ENCODE results near the gene MAPKAPK2. TPM values are rescaled to one million over a fixed set of nuclear protein-coding genes. Genes with fewer than 3 reads are reported as not detected.

Gene MAPKAPK2
- polyA plus RNA-seq, 1 of the 3 experiments (the other 2 are of a cell fraction), result 46.8 TPM

DNA sequence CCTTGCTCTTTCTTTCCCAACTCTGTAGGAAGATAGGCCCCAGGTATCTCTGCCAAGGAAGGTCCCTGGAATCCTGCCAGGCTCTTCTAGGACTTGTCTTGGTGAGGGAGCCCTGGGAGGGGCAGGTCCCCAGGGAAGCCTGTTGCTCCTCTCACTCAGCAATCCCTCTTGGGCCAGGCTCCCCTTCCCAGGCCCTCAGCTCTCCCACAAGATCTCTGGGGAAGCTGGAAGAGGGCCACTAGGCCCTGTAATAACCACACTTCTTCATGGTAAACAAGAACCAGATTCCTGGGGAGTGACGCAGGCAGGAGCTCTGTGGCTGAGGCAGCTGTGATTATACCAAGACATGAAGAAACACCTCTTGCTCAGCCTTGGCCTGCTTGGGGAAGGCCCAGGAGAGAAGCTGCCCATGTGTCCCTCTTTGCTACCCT lies 9.9 kb upstream of the MAPKAPK2 start (continued):
- TF ChIP-seq, protein P1, sequence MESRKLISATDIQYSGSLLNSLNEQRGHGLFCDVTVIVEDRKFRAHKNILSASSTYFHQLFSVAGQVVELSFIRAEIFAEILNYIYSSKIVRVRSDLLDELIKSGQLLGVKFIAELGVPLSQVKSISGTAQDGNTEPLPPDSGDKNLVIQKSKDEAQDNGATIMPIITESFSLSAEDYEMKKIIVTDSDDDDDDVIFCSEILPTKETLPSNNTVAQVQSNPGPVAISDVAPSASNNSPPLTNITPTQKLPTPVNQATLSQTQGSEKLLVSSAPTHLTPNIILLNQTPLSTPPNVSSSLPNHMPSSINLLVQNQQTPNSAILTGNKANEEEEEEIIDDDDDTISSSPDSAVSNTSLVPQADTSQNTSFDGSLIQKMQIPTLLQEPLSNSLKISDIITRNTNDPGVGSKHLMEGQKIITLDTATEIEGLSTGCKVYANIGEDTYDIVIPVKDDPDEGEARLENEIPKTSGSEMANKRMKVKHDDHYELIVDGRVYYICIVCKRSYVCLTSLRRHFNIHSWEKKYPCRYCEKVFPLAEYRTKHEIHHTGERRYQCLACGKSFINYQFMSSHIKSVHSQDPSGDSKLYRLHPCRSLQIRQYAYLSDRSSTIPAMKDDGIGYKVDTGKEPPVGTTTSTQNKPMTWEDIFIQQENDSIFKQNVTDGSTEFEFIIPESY (IDR thresholded peaks at IDR 0.05; ENCODE audit: borderline replicate concordance, low read depth), result no peak
- TF ChIP-seq RXRA (IDR thresholded peaks at IDR 0.05; ENCODE audit: borderline replicate concordance, low read depth), result no peak
- no peak for TF ChIP-seq MXI1 (IDR thresholded peaks at IDR 0.05; ENCODE audit: low read depth, low read length)
- 0 out of 2 replicates have a peak, but pooled peaks have one; percentile 31 for TF ChIP-seq TEAD4 (IDR thresholded peaks at IDR 0.05; ENCODE audit: borderline replicate concordance, insufficient read depth)
- TF ChIP-seq, protein P2, sequence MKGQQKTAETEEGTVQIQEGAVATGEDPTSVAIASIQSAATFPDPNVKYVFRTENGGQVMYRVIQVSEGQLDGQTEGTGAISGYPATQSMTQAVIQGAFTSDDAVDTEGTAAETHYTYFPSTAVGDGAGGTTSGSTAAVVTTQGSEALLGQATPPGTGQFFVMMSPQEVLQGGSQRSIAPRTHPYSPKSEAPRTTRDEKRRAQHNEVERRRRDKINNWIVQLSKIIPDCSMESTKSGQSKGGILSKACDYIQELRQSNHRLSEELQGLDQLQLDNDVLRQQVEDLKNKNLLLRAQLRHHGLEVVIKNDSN (IDR thresholded peaks at IDR 0.05; ENCODE audit: borderline replicate concordance, low read depth), result no peak
- no peak for TF ChIP-seq RFX5 (IDR thresholded peaks at IDR 0.05; ENCODE audit: low read length)
- TF ChIP-seq TCF12 (IDR thresholded peaks at IDR 0.05), result peak; percentile 43; the same call in 1 of the 2 replicates
- peak; percentile 50 for TF ChIP-seq NFIC (IDR thresholded peaks at IDR 0.05; ENCODE audit: borderline replicate concordance)

DNA sequence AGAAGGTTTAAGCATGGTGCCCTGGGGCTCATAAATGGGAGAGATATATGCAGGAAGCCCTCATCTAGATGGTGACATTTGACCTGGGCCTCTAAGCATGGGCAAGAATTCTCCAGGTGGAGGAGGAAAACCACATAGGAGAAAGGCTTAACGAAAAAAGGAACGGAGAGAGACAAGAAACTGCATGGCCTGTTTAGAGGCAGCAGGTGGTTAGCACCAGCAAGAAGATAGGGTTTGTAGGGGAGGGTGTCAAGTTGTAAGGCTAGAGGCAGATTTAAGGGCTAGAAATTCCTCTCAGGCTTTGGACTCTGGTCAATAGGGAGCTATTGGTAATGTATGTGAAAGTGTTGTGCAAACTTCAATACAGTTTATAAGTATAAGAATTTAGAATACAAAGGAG lies 8.2 kb upstream of the MAPKAPK2 start:
- no peaks in the 10 kb centered on the region for H3K36me3 ChIP-seq (replicated peaks in 1 of 2; ENCODE audit: control insufficient read depth in 1 of 2, insufficient read depth in 2 of 2, low read length in 1 of 2)
- ChIA-PET POLR2A (no interaction called here), CTCF (interaction anchor here (0.9 to 6.2 kb wide), 3 partner anchors 9 to 50 kb away, joined by 3 to 61 read pairs (median 4); no protein-coding TSS in a partner anchor)
- H3K9me3 ChIP-seq, result no peaks in the 10 kb centered on the region
- no peaks in the 10 kb centered on the region for H4K20me1 ChIP-seq (ENCODE audit: insufficient read depth)
- WGBS (ENCODE audit: low lambda C conversion rate), result 88% methylated on average over 2 of the region's 2 CpGs
- no peak overlapping the region for H3K27ac ChIP-seq (ENCODE audit: low read depth in 2 of 2, low read length in 1 of 2)
- peaks cover 0 to 9% of the 10 kb centered on the region in 2 experiments; a peak in 3 of 4 replicates for H3K4me1 ChIP-seq (ENCODE audit: control insufficient read depth in 1 of 2, insufficient read depth in 2 of 2, low read depth in 1 of 2, low read length in 1 of 2)
- DNase-seq, result no peak
- no peak overlapping the region for H3K4me2 ChIP-seq
- TF ChIP-seq NRF1 (IDR thresholded peaks at IDR 0.05; ENCODE audit: low read depth, low read length), result no peak
- TF ChIP-seq, protein P3, sequence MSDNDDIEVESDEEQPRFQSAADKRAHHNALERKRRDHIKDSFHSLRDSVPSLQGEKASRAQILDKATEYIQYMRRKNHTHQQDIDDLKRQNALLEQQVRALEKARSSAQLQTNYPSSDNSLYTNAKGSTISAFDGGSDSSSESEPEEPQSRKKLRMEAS (IDR thresholded peaks at IDR 0.05; ENCODE audit: low read depth), result no peak
- TF ChIP-seq FOXJ3 (CRISPR knock-in tag; IDR thresholded peaks at IDR 0.05), result no peak
- no peak for TF ChIP-seq POLR2AphosphoS5 (IDR thresholded peaks at IDR 0.05; ENCODE audit: low read depth, low read length)
- TF ChIP-seq EZH2phosphoT487 (IDR thresholded peaks at IDR 0.05; ENCODE audit: borderline replicate concordance, low read depth), result no peak
- no peaks in the 10 kb centered on the region for H3K27me3 ChIP-seq (ENCODE audit: insufficient read depth)
- H3F3A ChIP-seq (replicated peaks; ENCODE audit: insufficient read depth), result no peaks in the 10 kb centered on the region
- H3K9me2 ChIP-seq, result no peaks in the 10 kb centered on the region
- no peaks in the 10 kb centered on the region for H3K79me2 ChIP-seq (ENCODE audit: insufficient read depth)
- no peak overlapping the region for H2AFZ ChIP-seq (ENCODE audit: low read depth)
- no peak overlapping the region for H3K9ac ChIP-seq
- H3K4me3 ChIP-seq (ENCODE audit: low read depth in 2 of 2, low read length in 1 of 2), result no peak overlapping the region

DNA sequence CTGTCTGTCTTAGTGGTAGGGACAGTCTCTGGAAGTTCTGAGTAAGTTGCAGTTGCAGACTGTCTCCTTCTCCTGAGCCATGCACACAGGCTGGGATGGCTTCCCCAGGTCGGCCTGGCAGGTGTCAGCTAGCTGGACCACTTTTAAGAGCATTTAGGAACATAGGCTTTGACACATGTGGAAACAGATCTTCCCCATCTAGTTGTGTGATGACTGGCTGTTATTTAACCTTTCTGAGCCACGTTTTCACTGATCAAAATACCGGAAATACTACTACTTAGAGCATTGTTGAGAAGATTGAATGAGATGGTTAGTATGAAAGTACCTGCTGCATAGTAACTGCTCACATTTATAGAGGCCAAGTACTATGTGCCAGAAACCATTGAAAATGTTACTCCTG lies 6.2 kb upstream of the MAPKAPK2 start:
- no peak for DNase-seq
- TF ChIP-seq, protein P4, sequence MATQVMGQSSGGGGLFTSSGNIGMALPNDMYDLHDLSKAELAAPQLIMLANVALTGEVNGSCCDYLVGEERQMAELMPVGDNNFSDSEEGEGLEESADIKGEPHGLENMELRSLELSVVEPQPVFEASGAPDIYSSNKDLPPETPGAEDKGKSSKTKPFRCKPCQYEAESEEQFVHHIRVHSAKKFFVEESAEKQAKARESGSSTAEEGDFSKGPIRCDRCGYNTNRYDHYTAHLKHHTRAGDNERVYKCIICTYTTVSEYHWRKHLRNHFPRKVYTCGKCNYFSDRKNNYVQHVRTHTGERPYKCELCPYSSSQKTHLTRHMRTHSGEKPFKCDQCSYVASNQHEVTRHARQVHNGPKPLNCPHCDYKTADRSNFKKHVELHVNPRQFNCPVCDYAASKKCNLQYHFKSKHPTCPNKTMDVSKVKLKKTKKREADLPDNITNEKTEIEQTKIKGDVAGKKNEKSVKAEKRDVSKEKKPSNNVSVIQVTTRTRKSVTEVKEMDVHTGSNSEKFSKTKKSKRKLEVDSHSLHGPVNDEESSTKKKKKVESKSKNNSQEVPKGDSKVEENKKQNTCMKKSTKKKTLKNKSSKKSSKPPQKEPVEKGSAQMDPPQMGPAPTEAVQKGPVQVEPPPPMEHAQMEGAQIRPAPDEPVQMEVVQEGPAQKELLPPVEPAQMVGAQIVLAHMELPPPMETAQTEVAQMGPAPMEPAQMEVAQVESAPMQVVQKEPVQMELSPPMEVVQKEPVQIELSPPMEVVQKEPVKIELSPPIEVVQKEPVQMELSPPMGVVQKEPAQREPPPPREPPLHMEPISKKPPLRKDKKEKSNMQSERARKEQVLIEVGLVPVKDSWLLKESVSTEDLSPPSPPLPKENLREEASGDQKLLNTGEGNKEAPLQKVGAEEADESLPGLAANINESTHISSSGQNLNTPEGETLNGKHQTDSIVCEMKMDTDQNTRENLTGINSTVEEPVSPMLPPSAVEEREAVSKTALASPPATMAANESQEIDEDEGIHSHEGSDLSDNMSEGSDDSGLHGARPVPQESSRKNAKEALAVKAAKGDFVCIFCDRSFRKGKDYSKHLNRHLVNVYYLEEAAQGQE (IDR thresholded peaks at IDR 0.05; ENCODE audit: low read depth, low read length), result no peak
- no peak for TF ChIP-seq JUND (IDR thresholded peaks at IDR 0.05)
- no peak for TF ChIP-seq EZH2phosphoT487 (IDR thresholded peaks at IDR 0.05; ENCODE audit: borderline replicate concordance, low read depth)
- TF ChIP-seq, protein P3 (IDR thresholded peaks at IDR 0.05; ENCODE audit: low read depth), result no peak
- TF ChIP-seq, protein P5, sequence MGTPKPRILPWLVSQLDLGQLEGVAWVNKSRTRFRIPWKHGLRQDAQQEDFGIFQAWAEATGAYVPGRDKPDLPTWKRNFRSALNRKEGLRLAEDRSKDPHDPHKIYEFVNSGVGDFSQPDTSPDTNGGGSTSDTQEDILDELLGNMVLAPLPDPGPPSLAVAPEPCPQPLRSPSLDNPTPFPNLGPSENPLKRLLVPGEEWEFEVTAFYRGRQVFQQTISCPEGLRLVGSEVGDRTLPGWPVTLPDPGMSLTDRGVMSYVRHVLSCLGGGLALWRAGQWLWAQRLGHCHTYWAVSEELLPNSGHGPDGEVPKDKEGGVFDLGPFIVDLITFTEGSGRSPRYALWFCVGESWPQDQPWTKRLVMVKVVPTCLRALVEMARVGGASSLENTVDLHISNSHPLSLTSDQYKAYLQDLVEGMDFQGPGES (IDR thresholded peaks at IDR 0.05; ENCODE audit: low read depth, low read length), result no peak
- H3K4me3 ChIP-seq (ENCODE audit: low read depth in 2 of 2, low read length in 1 of 2), result no peak overlapping the region
- no peaks in the 10 kb centered on the region for H4K20me1 ChIP-seq (ENCODE audit: insufficient read depth)
- ChIA-PET CTCF (interaction anchor here (0.9 kb wide), 1 partner anchor 66 kb away, joined by 3 read pairs; the partner anchor contains the start of gene EIF2D), POLR2A (no interaction called here)
- no peaks in the 10 kb centered on the region for H3K9me3 ChIP-seq
- H3K27ac ChIP-seq (ENCODE audit: low read depth in 2 of 2, low read length in 1 of 2), result no peak overlapping the region
- H3K27me3 ChIP-seq (ENCODE audit: insufficient read depth), result peaks cover 4% of the 10 kb centered on the region; the same call in 1 of the 2 replicates
- no peaks in the 10 kb centered on the region for H3F3A ChIP-seq (replicated peaks; ENCODE audit: insufficient read depth)
- H3K4me1 ChIP-seq (ENCODE audit: control insufficient read depth in 1 of 2, insufficient read depth in 2 of 2, low read depth in 1 of 2, low read length in 1 of 2), result peaks cover 3 to 9% of the 10 kb centered on the region in 2 experiments; a peak in 3 of 4 replicates
- no peak overlapping the region for H2AFZ ChIP-seq (ENCODE audit: low read depth)
- H3K4me2 ChIP-seq, result no peak overlapping the region
- no peak overlapping the region for H3K9ac ChIP-seq
- no peaks in the 10 kb centered on the region for H3K79me2 ChIP-seq (ENCODE audit: insufficient read depth)
- 27% methylated on average over 3 of the region's 3 CpGs for WGBS (ENCODE audit: low lambda C conversion rate)
- no peaks in the 10 kb centered on the region for H3K9me2 ChIP-seq
- no peaks in the 10 kb centered on the region for H3K36me3 ChIP-seq (replicated peaks in 1 of 2; ENCODE audit: control insufficient read depth in 1 of 2, insufficient read depth in 2 of 2, low read length in 1 of 2)

Data from SK-N-SH (cell line).